HepG2 (cell line): ENCODE measurements around the gene TXNL4A. TPM values are rescaled to one million over a fixed set of nuclear protein-coding genes. Genes with fewer than 3 reads are reported as not detected.
A peak's percentile ranks its signal among the peaks of the same experiment; 100 is the strongest.

ENCODE experiments used
- ATAC-seq: fragments of 200-7000 bp; cut with Tn5 transposase; 3 replicates; pipeline ENCODE4 v1.9.1; 2020; ENCODE audit warnings: mild to moderate bottlenecking, moderate library complexity
- BruUV-seq: library from RNA; stranded (reverse); fragments of 400-500 nt; replicated peaks from 2 replicates; lab custom pipeline; 2021; lab: Mats Ljungman, UMichigan
- CTCF ChIA-PET: fragments of 300-600 bp; formaldehyde crosslinking; extraction: SDS; loops from one replicate; lab custom pipeline; 2021; ENCODE audit warnings: low total read pairs, inconsistent platforms, low intra/inter-chr PET ratio; lab: Yijun Ruan, JAX
- POLR2A ChIA-PET: fragments of 350-600 bp; sonication (Branson Sonifier 250); formaldehyde crosslinking; loops from one replicate; lab custom pipeline; 2020; ENCODE audit warnings: antibody characterized with exemption, inconsistent platforms; lab: Yijun Ruan, JAX
- DNase-seq: peaks from one replicate; pipeline ENCODE4 v3.0.0-alpha.2; 2015; ENCODE audit warnings: low spot score
- FAIRE-seq: peaks from 3 replicates; lab custom pipeline; 2011; peaks lifted over from hg19 to GRCh38; lab: Jason Lieb, UNC
- H2AFZ ChIP-seq: one replicate; pipeline ENCODE4 v1.6.1; 2011; ENCODE audit warnings: low read length, inconsistent platforms
- H3K27ac ChIP-seq: fragments of 300-600 bp; 3 replicates; pipeline ENCODE4 v1.8.0; 2011; ENCODE audit warnings: mixed run types, mild to moderate bottlenecking, mixed read lengths, low read length, inconsistent platforms; ENCODE audit not compliant: insufficient read depth; ENCODE audit errors: extremely low read length
- H3K27me3 ChIP-seq, 2 experiments: fragments of 200-600 bp in 1 of 2; 2 replicates in 1 of 2; 3 replicates in 1 of 2; pipeline versions ENCODE4 v1.6.0 to v1.8.0; 2011; ENCODE audit warnings: low read length in 2 of 2, mild to moderate bottlenecking in 2 of 2, moderate library complexity in 2 of 2, inconsistent platforms in 1 of 2; ENCODE audit not compliant: insufficient read depth in 2 of 2, control insufficient read depth in 1 of 2
- H3K36me3 ChIP-seq, 2 experiments: fragments of 200-600 bp in 1 of 2; replicated peaks in 1 of 2; 2 replicates in 1 of 2; 3 replicates in 1 of 2; pipeline versions ENCODE4 v1.5.1 to v1.8.0; 2011; ENCODE audit warnings: low read length in 2 of 2, inconsistent platforms in 1 of 2; ENCODE audit not compliant: insufficient read depth in 2 of 2, control insufficient read depth in 1 of 2
- H3K4me1 ChIP-seq: 2 replicates; pipeline ENCODE4 v1.5.1; 2012; ENCODE audit warnings: low read length, inconsistent platforms; ENCODE audit not compliant: insufficient read depth
- H3K4me2 ChIP-seq: 2 replicates; pipeline ENCODE4 v1.6.0; 2011; ENCODE audit warnings: low read depth, low read length, inconsistent platforms
- H3K4me3 ChIP-seq, 3 experiments: fragments of 200-600 bp in 1 of 3; sonication (generic), shearing (Covaris generic) in 1 of 3; replicated peaks in 1 of 3; 2 replicates each; pipeline ENCODE4 v1.5.1; 2011 to 2016; ENCODE audit warnings: low read length in 3 of 3, inconsistent platforms in 2 of 3, low read depth in 2 of 3, mild to moderate bottlenecking in 2 of 3, control low read depth in 1 of 3, mixed read lengths in 1 of 3; ENCODE audit not compliant: insufficient read depth in 1 of 3
- H3K79me2 ChIP-seq: one replicate; pipeline ENCODE4 v1.6.1; 2011; ENCODE audit warnings: low read length, inconsistent platforms; ENCODE audit not compliant: insufficient read depth
- H3K9ac ChIP-seq: 2 replicates; pipeline ENCODE4 v1.6.0; 2011; ENCODE audit warnings: mild to moderate bottlenecking, low read depth, low read length, inconsistent platforms; ENCODE audit not compliant: insufficient read depth
- H3K9me3 ChIP-seq: 2 replicates; pipeline ENCODE4 v1.5.1; 2012; ENCODE audit warnings: mild to moderate bottlenecking, low read length
- H4K20me1 ChIP-seq: 2 replicates; pipeline ENCODE4 v1.6.0; 2011; ENCODE audit warnings: inconsistent platforms, mild to moderate bottlenecking, low read length, moderate library complexity; ENCODE audit not compliant: insufficient read depth
- HNRNPK ChIP-seq: fragments of 200-400 bp; formaldehyde crosslinking; IDR thresholded peaks from 2 replicates; pipeline ENCODE4 v1.6.1; 2018; ENCODE audit warnings: low read length, low read depth, moderate library complexity, mild to moderate bottlenecking; ENCODE audit not compliant: poor library complexity, severe bottlenecking
- KDM4B ChIP-seq: sonication (generic); formaldehyde crosslinking; IDR thresholded peaks from 2 replicates; pipeline ENCODE4 v1.4.0; 2020; ENCODE audit warnings: missing genetic modification reagents
- ZBTB38 ChIP-seq: sonication (generic); formaldehyde crosslinking; IDR thresholded peaks from 2 replicates; pipeline ENCODE4 v1.5.1; 2020; ENCODE audit warnings: mild to moderate bottlenecking, missing genetic modification reagents
- WGBS: methylation state at CpG from one replicate; pipeline ENCODE4 v1.1.6; 2017; ENCODE audit warnings: low lambda C conversion rate; 5-methylcytosine and 5-hydroxymethylcytosine counted together
- in situ Hi-C: cut with HindIII; loops from 2 replicates; pipeline ENCODE4 v1.10.0; 2017; ENCODE audit warnings: low pct_unique_long_range_greater_than_20kb; ENCODE audit not compliant: extremely low pct_ligation_motif_present
- intact Hi-C: fragments of 100-400 bp; cut with micrococcal nuclease; formaldehyde crosslinking; loops from one replicate; pipeline ENCODE4 v1.10.0; 2022; ENCODE audit not compliant: unreplicated experiment
- polyA plus RNA-seq, 8 experiments: library from polyadenylated mRNA; depleted of rRNA in 3 of 8; stranded (reverse) in 7 of 8; unstranded in 1 of 8; fragments of >200 nt; fragmentation: Illumina TruSeq in 4 of 8; extraction: Trizol in 4 of 8; gene quantifications; 2 replicates each; pipeline versions ENCODE4 v1.2.1 to v1.2.3, GENCODE V29; 2011 to 2016; ENCODE audit warnings: low read depth in 4 of 8, missing spikeins in 1 of 8, mixed read lengths in 1 of 8; ENCODE audit not compliant: insufficient read depth in 1 of 8
- total RNA-seq, 5 experiments: library from RNA; depleted of rRNA; stranded (reverse); fragments of >200 nt; fragmentation: Illumina TruSeq; extraction: Trizol; gene quantifications; 2 replicates each; pipeline ENCODE4 v1.2.3, GENCODE V29; 2016; ENCODE audit warnings: low read depth in 1 of 5
- TF ChIP-seq, protein P1 (sequence below): sonication (generic); formaldehyde crosslinking; IDR thresholded peaks from 2 replicates; pipeline ENCODE4 v1.8.1; 2023; ENCODE audit warnings: mild to moderate bottlenecking, missing genetic modification reagents, borderline replicate concordance

The TXNL4A gene
- total and polyA plus RNA-seq, 2 of the 13 experiments (the other 11 are each of a cell fraction or from before 2014, with no cell fraction given), result 172 to 202 TPM

DNA sequence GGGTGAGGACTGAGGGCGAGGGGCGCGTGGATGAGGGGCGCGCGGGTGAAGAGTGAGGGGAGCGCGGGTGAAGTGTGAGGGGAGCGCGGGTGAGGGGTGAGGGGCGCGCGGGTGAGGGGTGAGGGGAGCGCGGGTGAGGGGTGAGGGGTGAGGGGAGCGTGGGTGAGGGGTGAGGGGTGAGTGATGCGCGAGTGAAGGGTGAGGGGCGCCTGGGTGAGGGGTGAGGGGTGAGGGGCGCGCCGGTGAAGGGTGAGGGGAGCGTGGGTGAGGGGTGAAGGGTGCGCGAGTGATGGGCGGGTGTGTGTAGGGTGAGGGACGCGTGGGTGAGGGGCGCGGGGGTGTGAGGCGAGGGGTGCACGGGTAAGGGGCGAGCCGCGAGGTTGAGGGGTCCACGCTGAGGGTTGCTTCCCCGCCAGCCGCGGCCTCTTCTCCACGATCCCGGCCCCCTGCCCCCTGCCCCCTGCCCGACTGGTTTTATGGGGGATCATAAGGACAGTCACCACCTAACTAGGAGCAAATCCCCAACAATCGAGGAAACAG, 35.8 kb downstream of the TXNL4A start:
- H3K27me3 ChIP-seq, result no peaks in the 10 kb centered on the region; a peak in 1 of 5 replicates
- WGBS, result 85% methylated on average over 37 of the region's 43 CpGs
- BruUV-seq, result no TSS peak
- TF ChIP-seq ZBTB38 (CRISPR knock-in tag) (0 out of 2 replicates have a peak, but pooled peaks have one; percentile 10), HNRNPK (peak; percentile 87), KDM4B (no peak)
- TF ChIP-seq, protein P1, sequence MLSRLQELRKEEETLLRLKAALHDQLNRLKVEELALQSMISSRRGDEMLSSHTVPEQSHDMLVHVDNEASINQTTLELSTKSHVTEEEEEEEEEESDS (CRISPR knock-in tag), result no peak
- no peak for ATAC-seq
- peak overlapping the region; percentile 85 for H3K4me2 ChIP-seq
- intact Hi-C loops (no loop called here), in situ Hi-C loops (no loop called here)
- POLR2A ChIA-PET, result interaction anchor here (0.8 to 2.7 kb wide), 4 partner anchors 9 to 81 kb away, joined by 3 to 20 read pairs (median 12); partner anchors contain the start of genes HSBP1L1 and RBFA
- peak overlapping the region; percentile 53 for H3K27ac ChIP-seq
- H3K4me1 ChIP-seq, result peaks cover 47% of the 10 kb centered on the region
- peak overlapping the region; percentile 80 for H3K9ac ChIP-seq
- H2AFZ ChIP-seq, result no peak overlapping the region
- CTCF ChIA-PET, result interaction anchor here (1.6 kb wide), 1 partner anchor 18 kb away, joined by 7 read pairs; no protein-coding TSS in a partner anchor
- peaks cover 4% of the 10 kb centered on the region; the same call in 1 of the 2 replicates for H4K20me1 ChIP-seq
- H3K36me3 ChIP-seq, result peaks cover 0 to 1% of the 10 kb centered on the region in 2 experiments; a peak in 1 of 5 replicates
- H3K9me3 ChIP-seq, result no peaks in the 10 kb centered on the region
- DNase-seq, result no peak
- peaks cover 34% of the 10 kb centered on the region for H3K79me2 ChIP-seq
- FAIRE-seq, result no peak
- peak overlapping the region; percentile 85 to 89 (median 88); a peak in 4 of 6 replicates for H3K4me3 ChIP-seq
